ENCODE data around the gene IRF7. TPM values are rescaled to one million over a fixed set of nuclear protein-coding genes. Genes with fewer than 3 reads are reported as not detected.
"Not testable (repeated sequence)": the region's sequence is repeated elsewhere in the genome, so short reads cannot be mapped to it uniquely, and the experiment has no call there.

IRF7 gene
- total RNA-seq, 1 experiment from 2014 or later: 15.2 TPM

DNA sequence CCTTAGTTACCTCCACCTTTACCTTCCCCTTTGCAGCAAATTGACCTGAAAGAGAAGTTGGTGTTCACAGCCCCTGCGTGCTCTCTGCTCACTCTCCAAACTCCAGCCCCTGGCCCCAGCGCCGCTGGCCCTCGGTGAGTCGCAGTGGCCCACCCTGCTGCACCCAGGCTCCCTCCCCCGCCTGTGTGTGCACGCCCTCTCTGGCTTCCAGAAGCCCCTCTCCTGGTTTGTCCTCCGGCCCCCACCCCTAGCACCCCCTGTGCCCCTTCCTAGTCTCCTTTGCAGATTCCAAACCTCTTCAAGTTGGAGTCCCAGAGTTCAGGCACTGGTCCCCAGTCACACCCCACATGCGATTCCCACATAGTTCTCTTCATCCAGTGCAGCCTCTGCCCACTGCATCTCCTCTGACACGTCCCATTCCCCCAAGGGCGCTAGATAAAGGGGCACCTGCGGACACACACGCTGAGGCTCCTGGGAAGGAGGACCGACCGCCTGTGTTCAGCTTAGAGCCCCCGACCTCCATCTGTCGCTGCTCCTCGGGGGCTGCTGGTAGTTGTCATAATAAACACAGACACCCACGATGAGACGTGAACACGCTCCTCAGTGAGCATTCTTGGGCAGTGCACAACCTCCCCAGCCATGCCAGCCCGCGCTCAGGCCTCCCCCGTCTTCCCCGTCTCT lies 41.0 kb downstream of the IRF7 start:
- ChIA-PET RAD21 (ENCODE audit: low non-redundant PET in 1 of 2, low total read pairs in 2 of 2, uncharacterized antibody in 2 of 2, unreplicated experiment in 2 of 2) (no interaction called here), POLR2A (no interaction called here), CTCF (interaction anchor here (1.4 kb wide), 1 partner anchor 127 kb away, joined by 4 read pairs; no protein-coding TSS in a partner anchor)
- no peak for DNase-seq (ENCODE audit: low read depth, low spot score)
- H3K4me3 ChIP-seq (replicated peaks in 1 of 2; ENCODE audit: low read depth in 1 of 2, low read length in 2 of 2): peak overlapping the region; percentile 62 to 86
- BruUV-seq (replicated peaks): no TSS peak
- no peaks in the 10 kb centered on the region for H3K27me3 ChIP-seq (ENCODE audit: insufficient read depth, low read length)
- intact Hi-C loops (cut with micrococcal nuclease): no loop called here
- peak overlapping the region; percentile 82 for H3K9ac ChIP-seq (ENCODE audit: low read length)
- H3K9me3 ChIP-seq (ENCODE audit: control insufficient read depth in 1 of 2, insufficient read depth in 1 of 2, low read depth in 1 of 2, low read length in 2 of 2): no peaks in the 10 kb centered on the region
- no peak for TF ChIP-seq FOSL1 (IDR thresholded peaks at IDR 0.05; ENCODE audit: low read depth)
- no peak for TF ChIP-seq MAX (IDR thresholded peaks at IDR 0.05)
- TF ChIP-seq, protein P1, sequence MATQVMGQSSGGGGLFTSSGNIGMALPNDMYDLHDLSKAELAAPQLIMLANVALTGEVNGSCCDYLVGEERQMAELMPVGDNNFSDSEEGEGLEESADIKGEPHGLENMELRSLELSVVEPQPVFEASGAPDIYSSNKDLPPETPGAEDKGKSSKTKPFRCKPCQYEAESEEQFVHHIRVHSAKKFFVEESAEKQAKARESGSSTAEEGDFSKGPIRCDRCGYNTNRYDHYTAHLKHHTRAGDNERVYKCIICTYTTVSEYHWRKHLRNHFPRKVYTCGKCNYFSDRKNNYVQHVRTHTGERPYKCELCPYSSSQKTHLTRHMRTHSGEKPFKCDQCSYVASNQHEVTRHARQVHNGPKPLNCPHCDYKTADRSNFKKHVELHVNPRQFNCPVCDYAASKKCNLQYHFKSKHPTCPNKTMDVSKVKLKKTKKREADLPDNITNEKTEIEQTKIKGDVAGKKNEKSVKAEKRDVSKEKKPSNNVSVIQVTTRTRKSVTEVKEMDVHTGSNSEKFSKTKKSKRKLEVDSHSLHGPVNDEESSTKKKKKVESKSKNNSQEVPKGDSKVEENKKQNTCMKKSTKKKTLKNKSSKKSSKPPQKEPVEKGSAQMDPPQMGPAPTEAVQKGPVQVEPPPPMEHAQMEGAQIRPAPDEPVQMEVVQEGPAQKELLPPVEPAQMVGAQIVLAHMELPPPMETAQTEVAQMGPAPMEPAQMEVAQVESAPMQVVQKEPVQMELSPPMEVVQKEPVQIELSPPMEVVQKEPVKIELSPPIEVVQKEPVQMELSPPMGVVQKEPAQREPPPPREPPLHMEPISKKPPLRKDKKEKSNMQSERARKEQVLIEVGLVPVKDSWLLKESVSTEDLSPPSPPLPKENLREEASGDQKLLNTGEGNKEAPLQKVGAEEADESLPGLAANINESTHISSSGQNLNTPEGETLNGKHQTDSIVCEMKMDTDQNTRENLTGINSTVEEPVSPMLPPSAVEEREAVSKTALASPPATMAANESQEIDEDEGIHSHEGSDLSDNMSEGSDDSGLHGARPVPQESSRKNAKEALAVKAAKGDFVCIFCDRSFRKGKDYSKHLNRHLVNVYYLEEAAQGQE (IDR thresholded peaks at IDR 0.05; ENCODE audit: low read depth): no peak
- no peak for TF ChIP-seq SIN3A (IDR thresholded peaks at IDR 0.05; ENCODE audit: low read depth)
- no peak for TF ChIP-seq EGR1 (IDR thresholded peaks at IDR 0.05; ENCODE audit: low read depth)
- no peak for TF ChIP-seq RAD21 (IDR thresholded peaks at IDR 0.05; ENCODE audit: low read depth)
- TF ChIP-seq ZFX (IDR thresholded peaks at IDR 0.05): no peak
- no peak for TF ChIP-seq EZH2phosphoT487 (IDR thresholded peaks at IDR 0.05; ENCODE audit: borderline replicate concordance)
- no peak for TF ChIP-seq TCF7L2 (IDR thresholded peaks at IDR 0.05; ENCODE audit: borderline replicate concordance, extremely low read depth, insufficient read depth, insufficient read length)
- TF ChIP-seq EZH2 (IDR thresholded peaks at IDR 0.05): no peak
- TF ChIP-seq, protein P2, sequence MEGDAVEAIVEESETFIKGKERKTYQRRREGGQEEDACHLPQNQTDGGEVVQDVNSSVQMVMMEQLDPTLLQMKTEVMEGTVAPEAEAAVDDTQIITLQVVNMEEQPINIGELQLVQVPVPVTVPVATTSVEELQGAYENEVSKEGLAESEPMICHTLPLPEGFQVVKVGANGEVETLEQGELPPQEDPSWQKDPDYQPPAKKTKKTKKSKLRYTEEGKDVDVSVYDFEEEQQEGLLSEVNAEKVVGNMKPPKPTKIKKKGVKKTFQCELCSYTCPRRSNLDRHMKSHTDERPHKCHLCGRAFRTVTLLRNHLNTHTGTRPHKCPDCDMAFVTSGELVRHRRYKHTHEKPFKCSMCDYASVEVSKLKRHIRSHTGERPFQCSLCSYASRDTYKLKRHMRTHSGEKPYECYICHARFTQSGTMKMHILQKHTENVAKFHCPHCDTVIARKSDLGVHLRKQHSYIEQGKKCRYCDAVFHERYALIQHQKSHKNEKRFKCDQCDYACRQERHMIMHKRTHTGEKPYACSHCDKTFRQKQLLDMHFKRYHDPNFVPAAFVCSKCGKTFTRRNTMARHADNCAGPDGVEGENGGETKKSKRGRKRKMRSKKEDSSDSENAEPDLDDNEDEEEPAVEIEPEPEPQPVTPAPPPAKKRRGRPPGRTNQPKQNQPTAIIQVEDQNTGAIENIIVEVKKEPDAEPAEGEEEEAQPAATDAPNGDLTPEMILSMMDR (IDR thresholded peaks at IDR 0.05 in 2 of 3, conservative IDR thresholded peaks at IDR 0.05 in 1 of 3; ENCODE audit: borderline replicate concordance in 1 of 3, insufficient read depth in 1 of 3, low read depth in 2 of 3, low read length in 2 of 3): no peak
- no peak for TF ChIP-seq ZNF274 (IDR thresholded peaks at IDR 0.05; ENCODE audit: low read depth, low read length)
- peak overlapping the region; percentile 98 for H3K4me2 ChIP-seq (ENCODE audit: low read length)
- H3K4me1 ChIP-seq (ENCODE audit: control insufficient read depth in 1 of 2, insufficient read depth in 2 of 2, low read length in 2 of 2): peaks cover 16 to 39% of the 10 kb centered on the region in 2 experiments
- no peak overlapping the region for H2AFZ ChIP-seq (ENCODE audit: low read depth, low read length, poor library complexity, severe bottlenecking)
- ATAC-seq: peak; percentile 1; the same call in 1 of the 2 replicates
- peaks cover 34% of the 10 kb centered on the region for H3K79me2 ChIP-seq (ENCODE audit: insufficient read depth, low read length)
- H3K9me2 ChIP-seq (ENCODE audit: insufficient read depth): no peaks in the 10 kb centered on the region
- peak overlapping the region; percentile 90; the same call in 1 of the 2 replicates for H3K27ac ChIP-seq (ENCODE audit: low read depth, low read length)
- H4K20me1 ChIP-seq (ENCODE audit: insufficient read depth): no peaks in the 10 kb centered on the region; the same call in 1 of the 2 replicates
- H3K36me3 ChIP-seq (ENCODE audit: control insufficient read depth in 1 of 2, insufficient read depth in 2 of 2, low read length in 2 of 2): peaks cover 0 to 8% of the 10 kb centered on the region in 2 experiments; a peak in 1 of 4 replicates

DNA sequence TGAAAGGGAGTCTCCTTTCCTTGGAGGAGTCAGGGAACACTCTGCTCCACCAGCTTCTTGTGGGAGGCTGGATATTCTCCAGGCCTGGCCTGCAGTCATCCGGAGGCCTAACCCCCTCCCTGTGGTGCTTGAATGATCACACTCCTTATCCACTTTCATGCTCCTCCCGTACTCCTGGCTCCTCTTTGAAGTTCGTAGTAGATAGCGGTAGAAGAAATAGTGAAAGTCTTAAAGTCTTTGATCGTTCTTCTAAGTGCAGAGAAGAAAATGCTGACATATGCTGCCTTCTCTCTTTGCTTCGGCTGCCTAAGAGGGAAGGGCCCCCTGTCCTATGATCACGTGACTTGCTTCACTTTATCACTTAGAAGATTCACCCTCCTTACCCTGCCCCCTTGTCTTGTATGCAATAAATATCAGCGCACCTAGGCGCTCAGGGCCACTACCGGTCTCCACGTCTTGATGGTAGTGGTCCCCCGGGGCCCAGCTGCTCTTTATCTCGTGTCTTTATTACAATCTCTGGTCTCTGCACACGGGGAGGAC lies 41.6 kb downstream of the IRF7 start:
- H4K20me1 ChIP-seq (ENCODE audit: insufficient read depth); intact Hi-C loops (cut with micrococcal nuclease); CTCF ChIA-PET; H3K36me3 ChIP-seq (ENCODE audit: control insufficient read depth in 1 of 2, insufficient read depth in 2 of 2, low read length in 2 of 2); H3K9me3 ChIP-seq (ENCODE audit: control insufficient read depth in 1 of 2, insufficient read depth in 1 of 2, low read depth in 1 of 2, low read length in 2 of 2); H3K9me2 ChIP-seq (ENCODE audit: insufficient read depth); H3K27ac ChIP-seq (ENCODE audit: low read depth, low read length); H3K9ac ChIP-seq (ENCODE audit: low read length); POLR2A ChIA-PET; ATAC-seq; H3K27me3 ChIP-seq (ENCODE audit: insufficient read depth, low read length); RAD21 ChIA-PET (ENCODE audit: low non-redundant PET in 1 of 2, low total read pairs in 2 of 2, uncharacterized antibody in 2 of 2, unreplicated experiment in 2 of 2); DNase-seq (ENCODE audit: low read depth, low spot score); H2AFZ ChIP-seq (ENCODE audit: low read depth, low read length, poor library complexity, severe bottlenecking): not testable (repeated sequence)
- Histone ChIP-seq H3K4me2 (ENCODE audit: low read length) (peak overlapping the region; percentile 98; the same call in 1 of the 2 replicates), H3K4me1 (ENCODE audit: control insufficient read depth in 1 of 2, insufficient read depth in 2 of 2, low read length in 2 of 2) (peaks cover 21 to 46% of the 10 kb centered on the region in 2 experiments), H3K79me2 (ENCODE audit: insufficient read depth, low read length) (peaks cover 27% of the 10 kb centered on the region), H3K4me3 (replicated peaks in 1 of 2; ENCODE audit: low read depth in 1 of 2, low read length in 2 of 2) (peak overlapping the region; percentile 62 to 86; a peak in 2 of 4 replicates)
- BruUV-seq (replicated peaks): TSS peak; percentile 58
